Subcutaneous adipose tissue (tissue), 4 donors: ENCODE data around the gene WDR64. TPM values are rescaled to one million over a fixed set of nuclear protein-coding genes. Genes with fewer than 3 reads are reported as not detected.

Experiments
- total RNA-seq, 4 donors: library from RNA; depleted of rRNA; stranded (reverse); fragments of >200 nt; gene quantifications; one replicate each; pipeline ENCODE4 v1.1.0, GENCODE V29; 2016
- TF ChIP-seq, protein P1 (sequence below): fragments of 450-650 bp; IDR thresholded peaks from one replicate; pipeline ENCODE4 v1.5.1; 2016; ENCODE audit warnings: low read depth, mild to moderate bottlenecking, control low read depth, antibody characterized with exemption, moderate library complexity

The WDR64 gene
- total RNA-seq, 4 donors from 2014 or later, result not detected

DNA sequence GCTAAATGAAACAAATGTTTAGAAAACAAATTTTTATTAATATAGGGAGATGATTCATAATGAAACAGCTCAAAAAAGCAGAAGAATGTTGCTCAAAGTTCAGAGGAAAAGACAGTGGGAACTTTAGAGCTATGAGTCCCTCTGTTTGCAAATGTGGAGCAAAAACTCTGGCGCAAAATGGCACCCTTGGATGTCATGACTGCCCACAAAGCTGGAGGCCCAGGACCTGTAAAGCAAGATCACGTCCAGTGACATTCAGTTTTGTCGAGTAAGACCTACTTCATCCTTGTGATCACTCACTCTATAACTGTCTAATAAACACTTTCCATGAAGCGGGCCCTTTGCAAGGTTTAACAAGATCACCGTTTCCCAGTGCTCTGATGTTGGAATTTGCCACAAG is 186.8 kb downstream of the WDR64 start:
- TF ChIP-seq, protein P1, sequence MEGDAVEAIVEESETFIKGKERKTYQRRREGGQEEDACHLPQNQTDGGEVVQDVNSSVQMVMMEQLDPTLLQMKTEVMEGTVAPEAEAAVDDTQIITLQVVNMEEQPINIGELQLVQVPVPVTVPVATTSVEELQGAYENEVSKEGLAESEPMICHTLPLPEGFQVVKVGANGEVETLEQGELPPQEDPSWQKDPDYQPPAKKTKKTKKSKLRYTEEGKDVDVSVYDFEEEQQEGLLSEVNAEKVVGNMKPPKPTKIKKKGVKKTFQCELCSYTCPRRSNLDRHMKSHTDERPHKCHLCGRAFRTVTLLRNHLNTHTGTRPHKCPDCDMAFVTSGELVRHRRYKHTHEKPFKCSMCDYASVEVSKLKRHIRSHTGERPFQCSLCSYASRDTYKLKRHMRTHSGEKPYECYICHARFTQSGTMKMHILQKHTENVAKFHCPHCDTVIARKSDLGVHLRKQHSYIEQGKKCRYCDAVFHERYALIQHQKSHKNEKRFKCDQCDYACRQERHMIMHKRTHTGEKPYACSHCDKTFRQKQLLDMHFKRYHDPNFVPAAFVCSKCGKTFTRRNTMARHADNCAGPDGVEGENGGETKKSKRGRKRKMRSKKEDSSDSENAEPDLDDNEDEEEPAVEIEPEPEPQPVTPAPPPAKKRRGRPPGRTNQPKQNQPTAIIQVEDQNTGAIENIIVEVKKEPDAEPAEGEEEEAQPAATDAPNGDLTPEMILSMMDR, result no peak

DNA sequence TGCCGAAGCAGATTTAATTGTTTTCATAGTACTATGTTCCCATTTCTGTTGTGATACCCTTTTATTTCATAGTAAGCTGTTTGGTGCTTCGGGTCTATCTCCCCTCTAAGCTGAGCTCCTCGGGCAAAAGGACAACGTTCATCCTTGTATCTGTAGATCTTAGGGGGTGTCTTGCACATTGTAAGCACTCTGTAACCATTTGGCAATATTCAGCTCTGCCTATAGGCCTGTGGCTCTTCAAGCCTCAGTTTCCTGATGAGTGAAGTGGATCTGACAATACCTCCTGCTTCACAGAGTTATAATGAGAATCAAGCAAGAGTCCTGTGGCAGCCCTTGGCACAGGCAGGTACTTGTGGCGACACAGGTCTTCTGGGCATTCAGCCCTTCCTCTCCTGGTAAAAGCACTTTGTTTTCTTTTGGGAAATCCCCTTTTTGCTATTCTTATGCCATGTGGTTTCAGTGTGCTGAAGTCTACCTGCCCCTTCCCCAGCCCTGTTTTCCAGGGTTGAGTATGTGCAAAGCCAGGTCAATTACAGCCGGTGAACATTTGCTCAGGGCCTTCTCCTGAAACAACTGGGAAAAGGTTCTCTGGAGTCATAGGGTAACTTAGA is 187.4 kb downstream of the WDR64 start:
- TF ChIP-seq, protein P1, result no peak

DNA sequence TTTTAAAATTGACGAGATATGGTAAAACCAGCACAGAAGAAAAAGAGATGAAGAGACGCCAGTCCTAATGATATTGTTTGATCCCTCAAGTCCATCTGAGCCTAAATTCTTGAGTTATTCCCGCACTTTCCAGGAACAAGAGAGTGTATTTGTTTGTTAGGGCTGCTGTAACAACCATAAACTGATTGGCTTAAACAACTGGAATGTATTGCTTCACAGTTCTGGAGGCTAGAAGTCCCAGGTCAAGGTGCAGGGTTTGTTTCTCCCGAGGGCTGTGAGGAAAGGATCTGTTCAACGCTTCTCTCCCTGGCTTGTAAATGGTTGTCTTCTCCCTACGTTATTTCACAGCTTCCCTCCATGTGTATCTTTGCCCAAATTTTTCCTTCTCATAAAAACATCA is 188.1 kb downstream of the WDR64 start:
- TF ChIP-seq, protein P1, result no peak

DNA sequence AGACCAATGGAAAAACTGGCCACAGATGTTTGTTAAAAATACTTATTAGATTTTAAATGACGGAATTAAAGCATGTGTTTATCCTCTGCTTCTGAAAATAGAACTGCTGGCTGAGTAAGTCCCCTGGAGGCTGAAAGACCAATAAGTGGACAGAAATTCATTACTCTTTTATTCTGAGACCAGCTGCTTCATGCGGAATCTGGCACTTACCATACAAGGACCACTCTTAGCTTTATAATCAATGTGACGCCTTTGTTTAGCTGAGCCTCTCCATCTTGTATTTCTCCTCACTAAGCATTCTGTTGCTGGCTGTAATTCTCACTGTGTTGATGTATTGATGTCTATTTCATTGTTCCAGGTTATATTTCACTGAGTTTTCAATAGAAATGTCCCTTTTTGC is 189.6 kb downstream of the WDR64 start:
- TF ChIP-seq, protein P1, result no peak

DNA sequence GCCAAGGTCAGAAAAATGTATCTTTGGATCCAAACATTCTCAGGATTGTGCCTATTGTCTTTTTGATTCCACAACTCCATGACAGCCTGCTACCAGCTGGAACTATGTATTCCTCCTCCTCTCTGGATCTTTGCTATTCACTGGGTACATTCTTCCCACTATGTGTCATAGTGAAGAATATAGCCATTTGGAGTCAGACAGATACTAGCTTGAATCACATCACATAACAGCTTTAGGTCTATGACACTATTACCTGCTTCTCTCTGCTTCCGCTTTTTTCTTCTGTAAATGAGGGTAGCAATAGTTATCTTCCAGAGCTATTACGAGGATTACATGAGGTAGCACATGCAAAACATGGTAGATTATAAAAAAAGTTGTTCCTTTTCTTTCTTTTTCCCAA is 190.5 kb downstream of the WDR64 start:
- TF ChIP-seq, protein P1, result no peak

DNA sequence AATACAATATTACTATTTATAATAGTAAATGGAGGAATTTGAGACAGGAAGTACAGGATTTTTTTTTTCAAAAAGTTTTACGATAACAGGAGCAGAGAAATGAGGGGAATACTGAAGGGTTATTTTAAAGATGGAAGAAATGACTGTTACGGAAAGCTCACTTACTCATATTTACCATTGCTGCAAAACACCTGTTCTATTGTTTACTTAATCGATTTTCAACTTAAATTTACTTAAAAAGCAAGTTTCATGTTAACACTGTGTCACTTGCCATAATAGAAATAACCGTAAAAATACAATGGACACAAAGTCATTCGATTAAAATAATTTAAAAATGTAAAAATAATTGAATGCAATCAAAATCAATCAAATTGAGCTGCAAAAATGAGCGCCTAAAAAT is 192.5 kb downstream of the WDR64 start:
- TF ChIP-seq, protein P1, result no peak

DNA sequence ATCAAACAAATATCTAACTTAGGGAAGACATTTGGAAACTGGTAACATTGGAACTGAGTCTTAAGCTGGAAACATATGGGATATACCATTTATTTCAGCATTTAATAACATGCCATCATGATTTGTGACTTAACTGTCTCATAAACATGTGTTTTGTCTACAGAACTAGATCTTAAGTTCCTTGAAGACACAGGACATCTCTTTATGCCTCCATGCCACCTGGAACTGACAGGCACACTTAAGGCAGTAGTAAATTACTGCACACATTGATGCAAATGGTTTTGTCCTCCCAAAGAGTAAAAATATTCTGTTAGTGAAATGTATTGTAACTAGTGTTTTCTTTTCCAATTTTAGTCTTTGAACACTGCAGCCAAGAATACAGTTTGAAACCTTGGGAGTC is 194.3 kb downstream of the WDR64 start:
- TF ChIP-seq, protein P1, result no peak
